ENCODE results near the gene RSPH6A.

DNA sequence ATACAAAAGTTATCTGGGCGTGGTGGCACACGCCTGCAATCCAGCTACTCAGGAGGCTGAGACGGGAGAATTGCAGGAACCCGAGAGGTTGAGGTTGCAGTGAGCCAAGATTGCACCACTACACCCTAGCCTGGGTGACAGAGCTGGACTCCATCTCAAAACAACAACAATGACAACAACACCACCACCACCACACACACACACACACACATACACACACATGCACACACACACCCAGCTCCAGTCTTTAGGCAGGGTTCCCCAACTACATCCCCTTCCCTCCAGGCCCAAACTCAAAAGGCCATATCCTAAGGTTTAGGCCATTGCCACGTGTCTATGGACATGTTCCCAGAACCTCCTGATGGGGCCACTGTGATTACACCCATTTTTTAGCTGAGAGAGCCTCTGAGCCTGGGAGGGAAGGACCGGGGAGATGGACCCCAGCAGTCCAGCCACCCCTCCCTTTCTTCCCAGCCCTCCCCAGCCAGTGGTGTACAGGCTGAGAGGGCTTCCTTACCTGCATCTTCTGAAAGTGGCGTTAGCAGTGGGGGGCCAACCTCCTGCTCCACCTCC, 13.4 kb downstream of the RSPH6A start:
- TF ChIP-seq POLR2A (IDR thresholded peaks at IDR 0.05) (no peak), EP300 (IDR thresholded peaks at IDR 0.05; ENCODE audit: low read depth) (no peak), POLR2AphosphoS5 (IDR thresholded peaks at IDR 0.05) (no peak)
- TF ChIP-seq, protein P1, sequence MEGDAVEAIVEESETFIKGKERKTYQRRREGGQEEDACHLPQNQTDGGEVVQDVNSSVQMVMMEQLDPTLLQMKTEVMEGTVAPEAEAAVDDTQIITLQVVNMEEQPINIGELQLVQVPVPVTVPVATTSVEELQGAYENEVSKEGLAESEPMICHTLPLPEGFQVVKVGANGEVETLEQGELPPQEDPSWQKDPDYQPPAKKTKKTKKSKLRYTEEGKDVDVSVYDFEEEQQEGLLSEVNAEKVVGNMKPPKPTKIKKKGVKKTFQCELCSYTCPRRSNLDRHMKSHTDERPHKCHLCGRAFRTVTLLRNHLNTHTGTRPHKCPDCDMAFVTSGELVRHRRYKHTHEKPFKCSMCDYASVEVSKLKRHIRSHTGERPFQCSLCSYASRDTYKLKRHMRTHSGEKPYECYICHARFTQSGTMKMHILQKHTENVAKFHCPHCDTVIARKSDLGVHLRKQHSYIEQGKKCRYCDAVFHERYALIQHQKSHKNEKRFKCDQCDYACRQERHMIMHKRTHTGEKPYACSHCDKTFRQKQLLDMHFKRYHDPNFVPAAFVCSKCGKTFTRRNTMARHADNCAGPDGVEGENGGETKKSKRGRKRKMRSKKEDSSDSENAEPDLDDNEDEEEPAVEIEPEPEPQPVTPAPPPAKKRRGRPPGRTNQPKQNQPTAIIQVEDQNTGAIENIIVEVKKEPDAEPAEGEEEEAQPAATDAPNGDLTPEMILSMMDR (IDR thresholded peaks at IDR 0.05): no peak
